Endothelial cell of umbilical vein (primary cell): ENCODE measurements around the gene GARIN5B. TPM values are rescaled to one million over a fixed set of nuclear protein-coding genes. Genes with fewer than 3 reads are reported as not detected.

Experiments
- BruUV-seq: library from RNA; stranded (reverse); fragments of 400-500 nt; replicated peaks from 2 replicates; lab custom pipeline; 2021; lab: Mats Ljungman, UMichigan
- CTCF ChIA-PET: fragments of 300-600, 350-600 bp; sonication (Branson Sonifier 250); formaldehyde crosslinking; loops from one replicate; lab custom pipeline; 2021; ENCODE audit warnings: antibody characterized with exemption, inconsistent platforms; lab: Charles Lee
- POLR2A ChIA-PET: fragments of 300-600, 350-600 bp; sonication (Branson Sonifier 250); formaldehyde crosslinking; loops from one replicate; lab custom pipeline; 2021; ENCODE audit warnings: antibody characterized with exemption, inconsistent platforms; lab: Charles Lee
- DNase-seq: peaks from one replicate; pipeline ENCODE4 v3.0.0-alpha.2; 2011; ENCODE audit warnings: low read depth, low spot score
- FAIRE-seq: peaks from 2 replicates; lab custom pipeline; 2011; peaks lifted over from hg19 to GRCh38; lab: Jason Lieb, UNC
- H2AFZ ChIP-seq: 2 replicates; pipeline ENCODE4 v1.6.0; 2012; ENCODE audit warnings: low read depth, low read length, control low read depth, inconsistent platforms
- H3K27ac ChIP-seq: 2 replicates; pipeline ENCODE4 v1.5.1; 2011; ENCODE audit warnings: low read depth, mild to moderate bottlenecking, control low read depth, low read length, moderate library complexity; ENCODE audit not compliant: insufficient read depth
- H3K27me3 ChIP-seq, 2 experiments: 2 replicates each; pipeline versions ENCODE4 v1.6.0 to v1.6.1; 2011; ENCODE audit warnings: low read length in 2 of 2, mixed read lengths in 1 of 2; ENCODE audit not compliant: control insufficient read depth in 2 of 2, insufficient read depth in 2 of 2
- H3K36me3 ChIP-seq, 2 experiments: 2 replicates in 1 of 2; 3 replicates in 1 of 2; pipeline ENCODE4 v1.5.1; 2011; ENCODE audit warnings: low read length in 2 of 2, mild to moderate bottlenecking in 1 of 2, moderate library complexity in 1 of 2; ENCODE audit not compliant: control insufficient read depth in 2 of 2, insufficient read depth in 2 of 2; ENCODE audit errors: extremely low read depth in 1 of 2
- H3K4me1 ChIP-seq: 3 replicates; pipeline ENCODE4 v1.5.1; 2011; ENCODE audit warnings: mild to moderate bottlenecking, low read length; ENCODE audit not compliant: control insufficient read depth, insufficient read depth; ENCODE audit errors: extremely low read depth
- H3K4me2 ChIP-seq: 2 replicates; pipeline ENCODE4 v1.6.1; 2011; ENCODE audit warnings: low read length, control low read depth, mixed read lengths; ENCODE audit not compliant: insufficient read depth
- H3K4me3 ChIP-seq, 3 experiments: fragments of 200-600 bp in 1 of 3; sonication (generic), shearing (Covaris generic) in 1 of 3; replicated peaks in 1 of 3; 2 replicates each; pipeline ENCODE4 v1.5.1; 2011 to 2016; ENCODE audit warnings: control low read depth in 3 of 3, low read length in 3 of 3, mild to moderate bottlenecking in 2 of 3, inconsistent platforms in 1 of 3, low read depth in 1 of 3, moderate library complexity in 1 of 3; ENCODE audit not compliant: insufficient read depth in 1 of 3
- H3K79me2 ChIP-seq: 2 replicates; pipeline ENCODE4 v1.6.0; 2012; ENCODE audit warnings: low read length, inconsistent platforms; ENCODE audit not compliant: control insufficient read depth, insufficient read depth
- H3K9ac ChIP-seq: replicated peaks from 2 replicates; pipeline ENCODE3; 2011; ENCODE audit warnings: low read length, control low read depth; ENCODE audit not compliant: insufficient read depth; ENCODE audit errors: extremely low read depth
- H3K9me1 ChIP-seq: replicated peaks from 3 replicates; pipeline ENCODE4 v1.6.0; 2011; ENCODE audit warnings: mild to moderate bottlenecking, low read length; ENCODE audit not compliant: control insufficient read depth, insufficient read depth; ENCODE audit errors: extremely low read depth
- H3K9me3 ChIP-seq: replicated peaks from 2 replicates; pipeline ENCODE4 v1.5.1; 2012; ENCODE audit warnings: low read length, inconsistent platforms; ENCODE audit not compliant: control insufficient read depth, insufficient read depth
- H4K20me1 ChIP-seq: replicated peaks from 2 replicates; pipeline ENCODE3; 2011; ENCODE audit warnings: mild to moderate bottlenecking, low read length; ENCODE audit not compliant: control insufficient read depth, insufficient read depth; ENCODE audit errors: extremely low read depth
- EZH2 ChIP-seq: IDR thresholded peaks from 2 replicates; pipeline ENCODE4 v1.6.1; 2012; ENCODE audit warnings: borderline replicate concordance, low read depth, mild to moderate bottlenecking, moderate library complexity, low read length, inconsistent platforms; ENCODE audit not compliant: severe bottlenecking
- FOS ChIP-seq: IDR thresholded peaks from 2 replicates; pipeline ENCODE4 v1.6.1; 2011; ENCODE audit warnings: mild to moderate bottlenecking, low read length, moderate library complexity, borderline replicate concordance; ENCODE audit not compliant: insufficient read depth
- POLR2AphosphoS5 ChIP-seq: IDR thresholded peaks from 2 replicates; pipeline ENCODE4 v1.6.1; 2012; ENCODE audit warnings: low read depth, mild to moderate bottlenecking, control low read depth, low read length, moderate library complexity; ENCODE audit not compliant: insufficient read depth
- dilution Hi-C: fragments of 300-500 bp; cut with MboI; formaldehyde crosslinking; loops from one replicate; pipeline ENCODE4 v1.15.0; 2019; ENCODE audit warnings: low sequenced_read_pairs; ENCODE audit not compliant: extremely low pct_ligation_motif_present
- intact Hi-C: fragments of 100-400 bp; cut with micrococcal nuclease; formaldehyde crosslinking; loops from one replicate; pipeline ENCODE4 v1.10.0; 2022
- polyA plus RNA-seq, 4 experiments: library from polyadenylated mRNA; depleted of rRNA in 3 of 4; stranded (reverse) in 3 of 4; unstranded in 1 of 4; fragments of >200 nt; gene quantifications; 2 replicates each; pipeline versions ENCODE4 v1.2.1 to v1.2.3, GENCODE V29; 2011 to 2012; ENCODE audit warnings: missing spikeins in 1 of 4
- total RNA-seq: library from RNA; stranded (reverse); gene quantifications from 2 replicates; pipeline ENCODE4 v1.2.3, GENCODE V29; 2021
- TF ChIP-seq, protein P1 (sequence below), 2 donors: IDR thresholded peaks; 1 replicate in 1 of 2; 2 replicates in 1 of 2; pipeline ENCODE4 v1.5.1; 2011; ENCODE audit warnings: low read length in 2 of 2, mild to moderate bottlenecking in 2 of 2, moderate library complexity in 2 of 2, control low read depth in 1 of 2, inconsistent platforms in 1 of 2, low read depth in 1 of 2; ENCODE audit not compliant: insufficient read depth in 1 of 2; ENCODE audit errors: extremely low read depth in 1 of 2

Gene GARIN5B
- total and polyA plus RNA-seq, 2 donors (not counting 3 experiments of a cell fraction or from before 2014, with no cell fraction given) = not detected

DNA sequence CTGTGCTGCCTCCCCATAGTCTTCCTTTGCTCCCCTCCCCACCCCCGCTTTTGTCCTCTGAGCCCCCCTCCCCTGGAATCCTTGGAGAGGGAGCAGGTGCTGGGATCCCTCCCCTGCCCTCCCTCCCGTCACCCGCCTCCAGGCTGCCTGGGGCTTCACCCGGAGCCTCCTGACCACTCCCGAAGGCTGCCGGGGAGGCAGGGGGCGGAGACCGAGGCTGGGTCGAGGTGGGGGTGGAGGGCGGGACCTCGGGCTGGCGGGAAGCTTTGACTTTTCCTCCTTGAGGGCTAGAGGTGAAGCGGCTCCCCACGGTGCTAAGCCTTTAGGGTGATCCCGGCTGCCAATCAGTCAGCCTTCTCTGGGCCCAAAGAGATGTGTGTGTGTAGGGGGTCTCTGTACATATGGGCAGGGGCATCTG, 21.9 kb downstream of the GARIN5B start:
- H3K36me3 ChIP-seq = peaks cover 0 to 7% of the 10 kb centered on the region in 2 experiments
- H3K9me1 ChIP-seq = no peaks in the 10 kb centered on the region
- no peak overlapping the region for H3K9ac ChIP-seq
- dilution Hi-C loops (no loop called here), intact Hi-C loops (no loop called here)
- H4K20me1 ChIP-seq = no peaks in the 10 kb centered on the region
- POLR2A ChIA-PET = no interaction called here
- H3K27me3 ChIP-seq = peaks cover 0 to 3% of the 10 kb centered on the region in 2 experiments
- peak overlapping the region in 1 of 3 experiments; percentile 69 for H3K4me3 ChIP-seq
- H3K79me2 ChIP-seq = no peaks in the 10 kb centered on the region
- BruUV-seq = no TSS peak
- H2AFZ ChIP-seq = no peak overlapping the region
- TF ChIP-seq FOS (no peak), POLR2AphosphoS5 (no peak), EZH2 (no peak)
- peaks cover 10% of the 10 kb centered on the region for H3K4me1 ChIP-seq
- peak; percentile 11 for DNase-seq
- no peak for FAIRE-seq
- H3K27ac ChIP-seq = no peak overlapping the region
- H3K4me2 ChIP-seq = no peak overlapping the region
- no peaks in the 10 kb centered on the region for H3K9me3 ChIP-seq
- CTCF ChIA-PET = interaction anchor here (0.6 to 1.4 kb wide), 2 partner anchors 40 to 42 kb away, joined by 4 to 6 read pairs; no protein-coding TSS in a partner anchor

DNA sequence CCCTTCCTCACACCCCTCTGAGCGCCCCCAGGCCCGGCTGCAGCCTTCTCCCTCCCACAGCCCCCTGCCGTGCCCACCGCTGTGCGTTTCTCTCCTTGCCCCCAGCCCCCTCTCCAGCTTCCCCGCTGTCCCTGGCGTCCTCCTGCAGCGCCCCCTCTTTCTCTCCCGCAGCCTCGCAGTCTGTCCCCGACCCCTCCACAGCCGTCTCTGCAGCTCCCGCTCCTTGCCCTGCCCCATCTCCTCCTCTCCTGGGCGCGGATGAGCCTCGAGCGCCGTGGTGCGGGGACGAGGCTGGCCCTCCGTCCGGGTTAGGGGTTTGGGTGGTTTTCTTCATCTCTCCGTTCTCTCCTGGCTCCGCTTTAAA, 22.3 kb downstream of the GARIN5B start:
- Histone ChIP-seq H3K4me2 (peak overlapping the region; percentile 71), H4K20me1 (no peaks in the 10 kb centered on the region), H2AFZ (no peak overlapping the region), H3K36me3 (peaks cover 0 to 7% of the 10 kb centered on the region in 2 experiments), H3K9me3 (no peaks in the 10 kb centered on the region), H3K79me2 (no peaks in the 10 kb centered on the region), H3K27me3 (peaks cover 0 to 3% of the 10 kb centered on the region in 2 experiments), H3K27ac (no peak overlapping the region), H3K9ac (no peak overlapping the region), H3K4me1 (peaks cover 10% of the 10 kb centered on the region), H3K4me3 (peak overlapping the region in 1 of 3 experiments; percentile 69), H3K9me1 (no peaks in the 10 kb centered on the region)
- BruUV-seq = no TSS peak
- intact Hi-C loops = no loop called here
- POLR2A ChIA-PET = no interaction called here
- FAIRE-seq = no peak
- peak; percentile 17 for DNase-seq
- TF ChIP-seq, protein P1, sequence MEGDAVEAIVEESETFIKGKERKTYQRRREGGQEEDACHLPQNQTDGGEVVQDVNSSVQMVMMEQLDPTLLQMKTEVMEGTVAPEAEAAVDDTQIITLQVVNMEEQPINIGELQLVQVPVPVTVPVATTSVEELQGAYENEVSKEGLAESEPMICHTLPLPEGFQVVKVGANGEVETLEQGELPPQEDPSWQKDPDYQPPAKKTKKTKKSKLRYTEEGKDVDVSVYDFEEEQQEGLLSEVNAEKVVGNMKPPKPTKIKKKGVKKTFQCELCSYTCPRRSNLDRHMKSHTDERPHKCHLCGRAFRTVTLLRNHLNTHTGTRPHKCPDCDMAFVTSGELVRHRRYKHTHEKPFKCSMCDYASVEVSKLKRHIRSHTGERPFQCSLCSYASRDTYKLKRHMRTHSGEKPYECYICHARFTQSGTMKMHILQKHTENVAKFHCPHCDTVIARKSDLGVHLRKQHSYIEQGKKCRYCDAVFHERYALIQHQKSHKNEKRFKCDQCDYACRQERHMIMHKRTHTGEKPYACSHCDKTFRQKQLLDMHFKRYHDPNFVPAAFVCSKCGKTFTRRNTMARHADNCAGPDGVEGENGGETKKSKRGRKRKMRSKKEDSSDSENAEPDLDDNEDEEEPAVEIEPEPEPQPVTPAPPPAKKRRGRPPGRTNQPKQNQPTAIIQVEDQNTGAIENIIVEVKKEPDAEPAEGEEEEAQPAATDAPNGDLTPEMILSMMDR (IDR thresholded peaks at IDR 0.05; ENCODE audit: extremely low read depth in 1 of 2, insufficient read depth in 1 of 2, low read depth in 1 of 2, low read length in 2 of 2) = peak in 1 of 2 donors; percentile 35
- no peak for TF ChIP-seq FOS
- CTCF ChIA-PET = interaction anchor here (0.6 to 1.4 kb wide), 2 partner anchors 40 to 42 kb away, joined by 4 to 6 read pairs; no protein-coding TSS in a partner anchor
- dilution Hi-C loops = no loop called here
